HG02938 (cell line): ENCODE data around the gene MBD3.

Experiments used
- ATAC-seq: cut with Tn5 transposase; IDR thresholded peaks from one replicate; pipeline ENCODE4 v1.9.1; 2021; ENCODE audit warnings: mild to moderate bottlenecking, moderate library complexity; ENCODE audit not compliant: unreplicated experiment

The MBD3 gene

DNA sequence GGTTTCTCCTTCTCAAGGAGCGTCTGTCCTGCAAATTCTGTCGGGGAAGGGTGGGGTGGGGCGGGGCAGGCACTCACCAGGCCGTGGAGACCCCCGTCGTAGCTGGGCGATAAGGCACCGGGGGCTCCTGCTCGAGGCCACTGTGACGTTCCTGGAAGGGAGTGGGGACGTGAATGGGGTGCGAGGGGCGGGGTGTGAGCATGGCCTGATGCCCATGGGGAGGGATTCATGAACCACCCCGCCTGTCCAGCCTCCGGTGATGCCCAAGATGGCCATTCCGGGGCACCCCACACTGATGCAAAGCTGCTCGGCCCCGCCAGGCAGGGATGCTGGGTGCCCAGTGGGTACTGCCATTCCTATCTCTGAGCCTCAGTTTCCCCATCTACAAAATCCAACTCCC is 27.0 kb upstream of the MBD3 start:
- no peak for ATAC-seq

DNA sequence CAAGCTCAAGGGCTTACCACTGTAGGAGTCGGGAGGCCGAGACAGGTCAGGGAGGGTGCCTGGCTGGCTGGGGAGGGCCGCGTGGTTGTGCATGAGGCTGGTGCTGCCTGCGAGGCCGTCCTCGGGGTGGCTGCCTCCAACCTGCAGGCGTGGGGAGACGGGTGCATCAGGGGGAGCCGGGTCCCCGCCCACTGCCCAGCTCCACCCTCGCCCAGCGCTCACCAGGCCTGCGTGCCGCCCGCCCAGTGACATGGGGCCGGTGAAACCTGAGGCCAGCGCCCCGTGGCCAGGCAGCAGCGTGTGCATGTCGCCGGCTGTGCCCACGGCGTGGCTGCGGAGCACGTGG is 26.4 kb upstream of the MBD3 start:
- ATAC-seq, result no peak

DNA sequence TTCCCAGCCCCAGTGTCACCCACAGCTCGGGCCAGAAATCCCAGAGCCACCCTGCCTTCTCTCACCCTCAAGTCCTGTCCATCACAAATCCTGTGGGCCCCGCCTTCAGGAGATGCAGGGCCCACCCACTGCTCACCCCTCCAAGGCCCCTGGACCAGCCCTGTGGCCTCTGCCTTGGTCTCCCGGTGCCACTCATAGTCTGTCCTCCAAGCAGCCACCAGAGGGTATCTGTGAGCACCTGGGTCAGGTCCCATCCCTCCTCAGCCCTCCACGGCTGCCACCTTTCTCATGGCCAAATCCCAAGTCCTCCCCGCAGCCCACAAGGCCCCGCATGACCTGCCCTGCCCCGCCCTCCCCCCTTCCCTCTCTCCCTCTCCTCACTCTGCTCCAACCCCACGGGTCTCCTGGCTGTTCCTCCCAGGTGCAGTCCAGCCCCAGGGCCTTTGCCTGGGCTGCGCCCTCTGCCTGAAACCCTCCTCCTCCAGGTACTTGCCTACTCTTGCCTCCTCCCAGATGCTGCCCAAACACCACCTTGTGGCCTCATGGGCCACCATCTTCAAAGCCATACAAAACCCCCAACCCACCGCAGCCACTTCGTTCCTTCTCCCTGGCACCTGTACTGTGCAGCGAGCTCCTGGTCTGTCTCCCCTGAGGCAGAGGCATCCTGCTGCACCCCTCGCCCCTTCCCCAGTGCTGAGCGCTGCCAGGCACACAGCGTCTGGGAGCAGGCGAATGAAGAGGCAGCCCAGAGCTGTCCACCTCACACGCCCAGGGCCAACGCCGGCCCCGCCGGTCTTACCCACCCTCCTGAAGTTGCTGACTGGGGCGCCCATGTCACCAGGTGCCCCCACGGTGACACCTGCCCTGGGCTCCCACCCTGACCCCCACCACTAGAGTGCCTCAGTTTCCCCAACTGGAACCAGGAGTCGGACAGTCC is 25.8 kb upstream of the MBD3 start:
- no peak for ATAC-seq

DNA sequence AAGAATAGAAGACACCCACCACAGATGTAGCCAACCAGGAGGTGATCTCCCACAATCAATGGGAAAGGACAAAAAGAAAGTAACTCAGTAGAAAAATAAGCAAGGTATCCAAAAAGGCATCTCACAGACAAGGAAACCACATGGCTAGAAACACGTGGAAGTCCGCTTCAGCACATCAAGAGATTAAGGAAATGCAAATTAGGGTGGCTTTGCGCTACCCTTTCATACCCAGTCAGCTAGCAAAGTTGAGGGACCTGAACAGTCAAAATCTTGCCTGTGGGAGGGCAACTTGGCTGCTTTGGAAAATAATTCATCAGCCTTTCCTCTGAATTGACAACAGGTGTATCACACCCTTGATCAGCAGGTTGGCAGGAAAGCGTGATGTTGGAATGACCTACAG is 24.2 kb upstream of the MBD3 start:
- no peak for ATAC-seq

DNA sequence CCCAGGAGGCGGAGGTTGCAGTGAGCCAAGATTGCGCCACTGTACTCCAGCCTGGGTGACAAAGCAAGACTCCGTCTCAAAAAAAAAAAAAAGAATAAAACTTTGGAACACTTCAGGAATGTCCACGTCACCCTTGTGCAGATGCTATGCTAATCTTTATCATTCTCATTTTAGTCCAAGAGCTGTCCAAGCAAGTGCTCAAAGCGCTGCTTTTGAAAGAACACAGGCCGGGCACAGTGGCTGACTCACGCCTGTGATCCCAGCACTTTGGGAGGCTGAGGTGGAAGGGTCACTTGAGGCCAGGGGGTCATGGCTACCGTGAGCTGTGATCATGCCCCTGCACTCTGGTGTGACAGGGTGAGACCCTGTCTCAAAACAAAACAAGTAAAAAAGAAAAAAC is 23.7 kb upstream of the MBD3 start:
- no peak for ATAC-seq

DNA sequence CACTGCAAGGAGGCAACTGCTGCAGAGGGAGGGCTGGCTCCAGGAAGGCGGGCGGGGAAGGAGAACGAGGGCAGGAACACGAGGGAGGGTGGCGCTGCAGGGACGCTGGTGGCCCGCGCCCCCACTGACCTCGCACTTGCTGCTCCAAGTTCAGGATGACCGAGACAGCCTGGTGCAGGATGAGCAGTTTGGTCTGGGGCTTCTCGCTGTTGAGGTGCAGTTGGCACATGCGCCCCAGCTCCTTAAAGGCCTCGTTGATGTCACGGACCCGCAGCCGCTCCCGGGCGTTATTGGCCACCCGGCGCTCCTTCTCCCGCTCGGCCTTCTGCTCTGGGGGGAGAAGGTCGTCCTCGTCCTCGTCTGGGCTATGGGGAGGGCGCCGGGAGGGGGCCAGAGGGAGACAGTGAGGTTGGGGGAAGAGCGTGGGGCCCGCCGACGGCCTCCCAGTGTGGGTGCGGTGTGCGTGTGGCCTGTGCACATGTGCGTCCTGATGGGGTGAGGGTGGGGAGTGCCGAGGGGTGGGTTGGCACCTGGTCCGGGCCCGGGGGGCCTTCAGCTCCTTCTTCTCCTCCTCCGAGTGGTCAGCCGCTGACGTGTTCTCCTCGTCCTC is 22.6 kb upstream of the MBD3 start:
- ATAC-seq, result no peak

DNA sequence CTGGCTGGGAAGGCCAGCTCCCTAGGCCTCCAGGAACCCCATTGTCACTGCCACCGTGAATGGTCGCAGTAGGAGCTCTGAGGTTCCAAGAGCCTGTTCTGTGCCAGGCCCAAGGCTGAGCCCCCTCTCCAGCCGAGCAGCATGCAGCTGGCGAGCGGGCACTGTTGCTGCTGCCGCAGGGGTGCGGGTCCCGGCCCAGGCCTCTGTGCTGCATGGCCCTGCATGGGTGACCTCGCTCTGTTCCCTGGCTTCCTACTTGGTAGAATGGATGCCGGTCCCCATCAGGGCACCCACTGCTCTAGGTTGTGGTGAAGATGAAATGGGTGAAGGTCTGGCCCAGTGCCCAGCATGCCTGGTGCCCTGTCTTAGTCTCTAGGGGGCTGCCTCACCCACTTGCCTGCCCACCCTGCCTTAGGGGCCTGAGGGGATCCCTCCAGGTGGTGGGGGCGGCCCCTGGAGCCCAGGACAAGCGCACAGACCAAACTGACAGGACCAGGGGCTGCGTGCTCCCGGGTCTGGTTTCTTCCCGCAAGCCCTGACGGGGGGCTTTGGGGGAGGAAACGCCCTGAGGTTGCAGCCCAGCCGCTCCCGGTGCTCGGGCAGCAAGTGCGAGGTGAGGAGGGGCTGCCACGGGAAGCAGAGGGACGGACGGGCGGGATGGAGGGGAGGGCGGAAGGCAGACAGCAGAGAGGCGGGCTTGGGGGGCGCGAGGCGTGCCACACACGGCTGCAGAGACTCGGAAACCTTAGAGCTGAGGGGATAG is 21.3 kb upstream of the MBD3 start:
- ATAC-seq, result no peak

DNA sequence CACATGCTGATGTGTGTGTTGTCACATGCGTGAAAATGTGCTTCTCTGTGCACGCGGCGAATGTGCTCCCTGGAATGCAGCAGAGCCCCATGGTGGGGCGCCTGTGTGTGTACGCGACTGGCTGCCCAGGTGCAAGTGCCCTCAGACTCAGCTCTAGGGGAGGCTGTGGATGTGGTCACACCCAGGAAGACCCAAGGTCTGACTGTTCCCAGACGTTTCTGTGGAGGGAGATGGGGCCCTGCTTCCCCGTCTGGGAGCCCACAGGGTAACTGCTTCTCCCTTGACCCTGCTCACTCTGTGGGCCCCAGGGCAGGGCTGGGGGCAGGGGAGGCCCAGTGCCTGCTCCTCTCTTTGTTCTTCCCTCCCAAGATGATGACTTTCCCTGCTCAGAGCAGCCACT is 20.5 kb upstream of the MBD3 start:
- ATAC-seq, result no peak

DNA sequence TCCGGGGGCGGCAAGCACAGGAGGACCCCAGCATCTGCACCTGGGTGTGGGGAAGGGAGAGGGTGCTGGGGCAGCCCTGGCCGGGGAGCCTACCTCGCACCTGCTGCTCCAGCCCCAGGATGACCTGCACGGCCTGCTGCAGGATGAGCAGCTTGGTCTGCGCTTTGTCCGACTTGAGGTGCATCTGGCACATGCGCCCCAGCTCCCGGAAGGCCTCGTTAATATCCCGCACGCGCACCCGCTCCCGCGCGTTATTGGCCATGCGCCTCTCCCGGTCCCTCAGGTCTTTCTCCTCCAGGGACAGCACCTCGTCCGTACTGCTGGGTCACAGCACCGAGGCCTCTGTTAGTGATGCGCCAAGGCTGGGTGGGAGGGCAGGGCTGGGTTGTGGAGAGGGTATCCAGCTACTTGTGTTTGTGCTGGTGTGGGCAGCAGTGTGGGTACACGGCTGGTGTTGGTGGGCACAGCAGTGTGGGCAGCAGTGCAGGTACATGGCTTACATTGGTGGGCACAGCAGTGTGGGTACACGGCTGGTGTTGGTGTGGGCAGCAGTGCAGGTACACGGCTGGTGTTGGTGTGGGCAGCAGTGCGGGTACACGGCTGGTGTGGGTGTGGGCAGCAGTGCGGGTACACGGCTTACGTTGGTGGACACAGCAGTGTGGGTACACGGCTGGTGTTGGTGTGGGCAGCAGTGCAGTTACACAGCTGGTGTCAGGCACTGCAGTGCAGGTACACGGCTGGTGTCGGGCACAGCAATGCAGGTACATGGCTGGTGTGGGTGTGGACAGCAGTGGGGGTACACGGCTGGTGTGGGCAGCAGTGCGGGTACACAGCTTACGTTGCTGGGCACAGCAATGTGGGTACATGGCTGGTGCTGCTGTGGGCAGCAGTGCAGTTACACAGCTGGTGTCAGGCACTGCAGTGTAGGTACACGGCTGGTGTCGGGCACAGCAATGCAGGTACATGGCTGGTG is 19.7 kb upstream of the MBD3 start:
- ATAC-seq, result no peak

DNA sequence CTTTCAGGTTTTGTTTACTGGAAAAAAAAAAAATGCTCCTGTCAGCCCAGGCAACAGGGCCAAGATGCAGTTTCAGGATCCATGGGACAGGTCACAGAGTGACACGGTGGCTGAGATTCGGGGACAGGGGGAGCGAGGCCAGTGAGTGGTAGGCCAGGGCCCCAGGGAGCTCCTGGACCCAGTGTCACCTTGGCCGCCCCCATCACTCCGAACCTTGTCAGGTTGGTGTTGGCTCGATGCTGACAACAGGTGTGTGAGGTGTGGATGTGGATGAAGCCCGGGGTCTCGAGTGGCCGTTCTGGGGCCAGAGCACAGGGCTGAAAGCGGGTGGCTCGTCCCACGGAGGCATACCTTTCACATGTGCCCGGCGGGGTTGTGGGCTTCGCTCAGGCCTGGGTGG is 18.7 kb upstream of the MBD3 start:
- no peak for ATAC-seq

DNA sequence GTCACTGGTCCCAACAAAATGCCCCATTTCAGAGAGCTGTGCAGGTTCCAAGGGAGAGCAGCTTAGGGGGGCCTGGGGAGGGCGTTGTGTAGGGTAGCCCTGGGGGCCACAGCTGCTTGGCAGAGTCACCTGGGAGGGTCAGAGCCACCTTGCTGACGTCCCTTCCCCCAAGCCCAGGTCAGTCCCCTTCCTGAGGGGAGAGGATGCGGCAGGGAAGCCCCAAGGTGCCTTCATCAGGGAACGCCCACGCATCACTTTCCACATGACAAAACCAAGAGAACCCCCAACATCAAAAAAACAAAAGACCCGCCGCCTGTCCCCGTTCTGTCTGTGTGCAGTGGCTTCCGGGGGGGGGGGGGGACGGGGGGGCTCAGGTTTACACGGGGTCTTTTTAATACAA is 17.9 kb upstream of the MBD3 start:
- no peak for ATAC-seq

DNA sequence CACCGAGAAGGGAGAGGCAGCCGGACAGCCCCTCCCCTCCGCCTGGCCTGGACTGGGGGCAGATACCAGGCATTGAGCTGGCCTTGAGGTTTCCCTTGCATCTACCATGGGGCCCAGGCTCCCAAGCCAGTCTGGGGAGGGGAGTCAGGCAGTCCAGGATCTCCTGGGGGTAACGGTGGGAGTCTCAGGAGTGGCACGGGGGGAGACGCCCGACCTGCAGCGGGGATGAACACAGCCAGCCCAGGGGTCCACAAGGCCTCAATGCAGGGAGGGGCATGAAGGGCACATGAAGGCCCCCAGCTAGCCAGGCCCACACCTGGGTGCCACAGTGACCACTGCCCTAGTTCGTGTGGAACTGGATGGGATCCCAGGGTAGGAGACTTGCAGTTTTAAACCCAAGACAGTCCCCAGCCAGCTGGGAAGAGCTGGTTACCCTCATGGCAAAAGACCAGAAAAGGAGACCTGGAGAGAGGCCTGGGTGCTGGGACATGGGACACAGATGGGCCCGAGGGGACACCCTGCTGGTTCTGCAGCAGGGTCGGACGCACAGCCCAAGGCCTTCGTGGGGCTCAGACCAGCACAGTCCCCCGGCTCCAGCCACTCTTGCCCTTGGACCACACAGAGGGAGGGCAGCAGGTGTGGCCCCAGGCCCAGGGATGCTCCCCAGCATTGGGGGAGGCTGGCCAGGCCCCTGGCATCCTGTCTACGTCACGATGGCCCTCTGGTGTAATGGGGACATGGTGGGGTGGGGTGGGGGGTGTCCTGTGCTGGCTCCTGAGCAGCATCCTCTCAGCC is 17.2 kb upstream of the MBD3 start:
- ATAC-seq, result no peak

DNA sequence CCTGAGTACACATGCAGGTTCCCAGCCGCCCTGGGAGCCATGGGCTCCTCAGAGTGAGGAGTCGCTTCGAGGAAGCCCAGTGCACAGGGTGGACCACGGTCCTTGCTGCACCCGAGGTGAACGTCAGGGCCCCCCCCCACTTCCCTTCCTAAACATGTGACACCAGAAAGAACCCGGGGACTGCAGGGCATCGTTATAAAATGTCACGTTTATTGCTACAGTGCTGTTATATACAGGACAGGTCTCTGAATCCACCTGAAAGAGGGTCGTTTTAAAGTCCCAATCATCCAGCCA is 16.4 kb upstream of the MBD3 start:
- ATAC-seq, result no peak

DNA sequence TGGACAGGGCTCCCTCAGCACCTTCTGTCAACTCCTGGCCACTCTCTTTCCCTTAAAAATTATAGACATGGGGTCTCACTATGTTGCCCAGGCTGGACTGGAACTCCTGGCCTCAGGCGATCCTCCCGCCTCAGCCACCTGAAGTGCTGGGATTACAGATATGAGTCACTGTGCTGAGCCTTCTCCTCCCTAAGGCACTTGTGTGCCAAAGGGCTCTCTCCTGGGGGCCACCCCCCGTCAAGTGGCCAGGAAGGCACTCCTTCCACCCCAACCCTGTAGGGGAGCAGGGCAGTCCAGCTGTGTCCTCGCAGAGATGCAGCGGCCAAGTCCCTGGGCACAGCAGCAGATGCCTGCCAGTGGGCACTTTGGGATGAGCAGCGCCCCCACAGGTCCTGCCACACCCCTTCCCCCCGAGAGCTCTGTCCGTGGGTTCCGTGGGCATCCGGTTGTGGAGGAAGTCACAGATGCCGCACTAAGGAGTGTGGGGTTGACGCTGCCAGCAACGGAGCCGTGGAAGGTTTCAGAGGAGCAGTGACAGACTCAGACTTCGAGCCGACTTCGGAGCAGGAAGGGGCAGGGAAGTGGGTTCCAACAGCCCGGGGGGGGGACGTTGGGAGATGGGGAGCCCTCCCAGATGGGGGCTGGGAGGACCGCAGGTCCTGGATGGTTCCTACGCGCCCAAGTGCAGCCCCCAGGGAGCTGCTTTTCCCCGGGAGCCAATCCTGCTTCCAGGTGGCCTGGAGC is 15.9 kb upstream of the MBD3 start:
- no peak for ATAC-seq

DNA sequence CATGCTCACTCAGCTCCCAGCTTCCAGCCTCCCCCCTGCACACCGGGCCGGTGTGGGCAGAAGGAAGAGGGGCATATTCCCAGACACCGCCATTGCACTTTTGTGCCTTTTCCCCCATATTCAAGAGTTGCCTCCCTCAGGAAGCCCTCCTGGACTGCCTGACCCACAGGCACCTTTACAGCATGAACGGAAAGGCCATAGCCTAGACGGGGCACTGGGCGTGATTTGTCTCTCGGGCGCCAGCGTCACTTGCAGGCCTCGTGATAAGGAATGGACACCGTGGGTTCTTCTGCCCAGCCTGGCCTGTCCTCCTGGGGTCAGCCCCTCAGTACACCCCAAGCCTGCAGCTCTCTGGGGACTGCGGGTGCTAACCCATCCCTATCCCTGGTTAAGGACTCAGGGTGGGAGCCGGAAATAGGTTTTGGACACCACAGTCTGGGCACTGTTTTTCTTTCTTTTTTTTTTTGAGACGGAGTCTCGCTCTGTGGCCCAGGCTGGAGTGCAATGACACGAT is 13.5 kb upstream of the MBD3 start:
- no peak for ATAC-seq

DNA sequence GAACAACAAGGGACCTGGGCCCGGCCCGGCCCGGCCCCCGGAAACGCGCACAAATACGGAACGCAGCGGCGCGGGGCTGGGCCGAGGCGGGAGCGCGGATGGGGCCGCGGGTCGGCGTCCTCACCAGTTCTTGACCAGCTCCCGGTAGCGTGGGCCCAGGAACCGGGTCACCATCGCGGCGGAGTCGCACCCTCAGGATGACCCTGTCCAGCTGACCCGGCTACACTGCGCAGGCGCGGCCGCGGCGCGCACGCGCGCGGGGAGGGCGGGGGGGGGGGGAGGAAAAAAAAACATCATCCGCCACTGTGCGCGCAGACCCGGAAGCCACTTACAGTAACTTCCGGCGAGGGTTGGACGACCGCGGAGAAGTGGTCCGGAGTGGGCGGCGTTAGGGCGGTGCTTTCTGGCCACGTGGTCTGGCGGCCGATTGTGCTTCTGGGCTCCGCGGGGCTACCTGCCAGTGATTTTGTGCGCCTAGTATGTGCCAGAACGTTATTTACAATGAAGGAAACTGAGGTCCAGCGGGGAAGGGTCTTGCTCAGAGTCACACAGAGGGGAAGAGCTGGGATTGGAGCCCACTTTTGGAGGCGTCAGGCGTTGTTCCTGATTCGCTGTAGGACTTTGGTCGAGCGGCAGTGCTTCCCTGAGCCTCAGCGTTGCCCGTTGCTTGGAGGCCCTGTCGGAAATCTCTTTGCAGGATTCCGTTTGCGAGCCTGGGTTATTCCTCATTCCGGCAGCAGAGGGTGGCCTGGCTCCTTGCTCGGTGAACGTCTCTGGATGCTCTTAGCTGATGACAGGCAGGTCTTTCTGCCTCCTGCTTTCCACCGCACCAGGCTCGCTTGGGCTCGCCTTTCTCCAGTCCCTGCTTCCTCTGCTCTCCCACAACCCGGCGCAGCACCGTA is 12.8 kb upstream of the MBD3 start, which contains the start of gene UQCR11:
Gene UQCR11 (minus strand): TSS at position 227 of the 902 bp plus-strand sequence. CDS start 53 bp downstream, at position 174.
- peak; percentile 78 for ATAC-seq

DNA sequence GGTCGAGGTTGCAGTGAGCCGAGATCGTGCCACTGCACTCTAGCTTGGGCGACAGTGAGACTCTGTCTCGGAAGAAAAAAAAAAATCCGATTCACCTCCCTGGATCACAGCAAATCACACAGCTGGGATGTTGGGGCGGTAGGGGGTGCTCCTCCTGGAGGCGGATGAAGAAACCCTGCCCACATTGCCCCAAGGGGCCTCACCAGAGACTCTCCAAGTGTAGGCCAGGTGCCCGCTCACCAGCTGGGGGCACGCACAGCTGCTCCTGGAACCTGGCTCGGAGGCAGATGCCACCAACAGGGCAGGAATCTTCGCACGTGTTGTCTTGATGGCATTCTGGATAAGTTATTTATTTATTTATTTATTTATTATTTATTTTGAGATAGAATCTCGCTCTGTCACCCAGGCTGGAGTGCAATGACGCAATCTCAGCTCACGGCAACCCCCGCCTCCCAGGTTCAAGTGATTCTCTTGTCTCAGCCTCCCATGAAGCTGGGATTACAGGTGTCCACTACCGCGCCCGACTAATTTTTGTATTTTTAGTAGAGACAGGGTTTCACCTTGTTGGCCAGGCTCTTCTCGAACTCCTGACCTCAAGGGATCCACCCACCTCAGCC is 9.5 kb upstream of the MBD3 start:
- ATAC-seq, result no peak

DNA sequence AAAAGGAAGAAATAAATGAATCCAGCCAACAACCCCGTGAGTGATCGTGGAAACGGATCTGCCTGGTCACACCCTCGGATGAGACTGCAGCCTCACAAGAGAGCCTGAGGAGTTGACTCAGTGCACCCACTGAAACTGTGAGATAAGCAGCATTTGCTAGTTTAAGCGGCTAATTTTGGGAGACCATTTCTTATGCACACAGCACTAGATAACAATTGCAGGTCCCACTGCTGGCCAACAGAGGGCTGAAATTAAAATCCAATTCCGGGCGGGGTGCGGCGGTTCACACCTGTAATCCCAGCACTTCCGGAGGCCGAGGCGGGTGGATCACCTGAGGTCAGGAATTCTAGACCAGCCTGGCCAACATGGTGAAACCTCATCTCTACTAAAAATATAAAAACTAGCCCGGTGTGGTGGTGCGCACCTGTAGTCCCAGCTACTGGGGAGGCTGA is 9.0 kb upstream of the MBD3 start:
- ATAC-seq, result no peak
